NCI-H345 treated with DMSO at 0.1 percent for 48 hours (cell line): ENCODE measurements around the gene CCDC88A.
"Not testable (repeated sequence)": the region's sequence is repeated elsewhere in the genome, so short reads cannot be mapped to it uniquely, and the experiment has no call there.

Experiments
- DNase-seq: peaks from one replicate; lab custom pipeline; 2025; ENCODE audit not compliant: unreplicated experiment; lab: John Stamatoyannopoulos, UW

The CCDC88A gene

DNA sequence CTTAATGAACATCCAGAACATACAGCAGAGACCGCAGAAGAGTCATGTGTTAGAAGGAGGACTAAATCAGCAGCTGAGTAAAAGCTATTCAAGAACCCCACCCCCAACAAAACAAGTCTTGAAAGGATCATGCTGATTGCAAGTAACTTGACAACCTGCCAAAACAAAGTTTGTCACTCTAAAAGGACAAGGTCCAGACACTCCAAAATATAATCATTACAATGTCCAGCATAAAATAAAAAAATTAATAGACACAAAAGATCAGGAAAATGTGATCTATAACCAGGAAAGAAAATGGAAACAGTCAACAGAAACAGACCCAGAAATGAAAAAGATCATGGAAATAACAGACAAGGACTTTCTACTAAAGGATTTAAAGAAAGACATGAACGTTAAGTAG, 28.5 kb downstream of the CCDC88A start:
- DNase-seq, result no peak

DNA sequence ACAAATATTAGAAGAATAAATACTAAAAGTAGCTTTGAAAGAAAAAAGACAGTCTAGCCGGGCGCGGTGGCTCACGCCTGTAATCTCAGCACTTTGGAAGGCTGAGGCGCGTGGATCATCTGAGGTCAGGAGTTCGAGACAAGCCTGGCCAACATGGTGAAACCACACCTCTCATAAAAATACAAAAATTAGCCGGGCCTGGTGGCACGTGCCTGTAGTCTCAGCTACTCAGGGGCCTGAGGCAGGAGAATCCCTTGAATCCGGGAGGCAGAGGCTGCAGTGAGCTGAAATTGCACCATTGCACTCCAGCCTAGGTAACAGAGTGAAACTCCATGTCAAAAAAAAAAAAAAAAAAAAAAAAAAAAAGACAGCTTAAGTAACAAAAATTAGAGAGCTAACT, 34.1 kb downstream of the CCDC88A start:
- DNase-seq, result not testable (repeated sequence)

DNA sequence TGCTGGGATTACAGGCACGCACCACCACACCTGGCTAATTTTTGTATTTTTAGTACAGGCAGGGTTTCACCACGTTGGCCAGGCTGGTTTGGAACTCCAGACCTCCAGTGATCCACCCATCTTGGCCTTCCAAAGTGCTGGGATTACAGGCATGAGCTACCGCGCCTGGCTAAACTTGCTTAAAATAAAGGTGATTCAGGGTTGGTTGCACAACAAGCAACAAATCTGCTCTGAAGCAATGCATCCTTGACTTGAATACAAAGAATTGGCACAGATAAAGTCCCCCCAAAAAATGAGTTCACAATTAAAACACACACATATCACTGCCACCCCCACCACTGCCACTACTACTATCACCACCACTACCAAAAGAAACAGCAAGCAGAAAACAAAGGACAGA, 34.9 kb downstream of the CCDC88A start:
- DNase-seq, result no peak

DNA sequence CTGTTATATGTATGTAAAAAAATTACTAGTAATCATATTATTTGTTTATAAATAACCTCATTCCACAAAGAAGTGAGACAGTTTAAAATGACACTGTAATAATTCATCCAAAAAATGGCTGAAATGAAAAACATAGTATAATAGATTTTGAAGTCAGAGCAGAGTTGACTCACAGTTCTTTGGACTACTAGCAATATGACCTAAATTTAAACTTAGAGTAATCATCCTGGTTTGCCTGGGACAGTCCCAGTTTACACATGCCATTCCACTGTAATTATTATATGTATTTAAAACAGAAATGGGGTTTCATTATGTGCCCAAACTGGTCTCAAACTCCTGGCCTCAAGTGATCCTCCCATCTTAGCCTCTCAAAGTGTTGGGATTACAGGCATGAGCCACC, 48.3 kb downstream of the CCDC88A start:
- DNase-seq, result no peak

DNA sequence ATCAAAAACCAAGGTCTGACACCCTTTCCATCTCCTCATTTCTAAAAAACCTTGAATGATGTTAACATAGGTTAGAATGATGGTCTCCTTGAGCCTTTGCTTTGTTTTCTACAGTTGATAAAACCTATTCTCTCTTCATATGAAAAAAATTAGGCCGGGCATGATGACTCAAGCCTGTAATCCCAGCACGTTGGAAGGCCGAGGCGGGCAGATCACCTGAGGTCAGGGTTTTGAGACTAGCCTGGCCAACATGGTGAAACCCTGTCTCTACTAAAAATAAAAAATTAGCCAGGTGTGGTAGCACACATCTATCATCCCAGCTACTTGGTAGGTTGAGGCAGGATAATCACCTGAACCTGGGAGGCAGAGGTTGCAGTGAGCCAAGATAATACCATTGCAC, 49.4 kb downstream of the CCDC88A start:
- DNase-seq, result no peak

DNA sequence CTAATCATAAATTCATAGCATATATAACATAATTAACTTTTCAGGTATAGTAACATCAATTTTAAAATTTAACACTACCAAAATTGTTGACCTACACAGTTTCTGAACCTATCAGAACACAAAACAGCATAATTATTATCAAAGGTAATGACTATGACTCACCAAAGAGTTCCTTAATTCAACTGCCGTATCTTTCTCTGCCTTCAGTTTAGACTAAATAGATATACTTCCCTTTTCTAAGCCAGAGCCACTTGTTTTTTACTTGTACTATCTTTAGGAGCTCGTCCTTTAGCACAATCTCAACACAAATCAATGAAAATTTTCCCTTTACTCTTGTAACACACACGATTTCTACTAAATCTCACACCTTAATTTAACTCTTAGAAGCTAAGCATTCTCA, 54.4 kb downstream of the CCDC88A start:
- no peak for DNase-seq

DNA sequence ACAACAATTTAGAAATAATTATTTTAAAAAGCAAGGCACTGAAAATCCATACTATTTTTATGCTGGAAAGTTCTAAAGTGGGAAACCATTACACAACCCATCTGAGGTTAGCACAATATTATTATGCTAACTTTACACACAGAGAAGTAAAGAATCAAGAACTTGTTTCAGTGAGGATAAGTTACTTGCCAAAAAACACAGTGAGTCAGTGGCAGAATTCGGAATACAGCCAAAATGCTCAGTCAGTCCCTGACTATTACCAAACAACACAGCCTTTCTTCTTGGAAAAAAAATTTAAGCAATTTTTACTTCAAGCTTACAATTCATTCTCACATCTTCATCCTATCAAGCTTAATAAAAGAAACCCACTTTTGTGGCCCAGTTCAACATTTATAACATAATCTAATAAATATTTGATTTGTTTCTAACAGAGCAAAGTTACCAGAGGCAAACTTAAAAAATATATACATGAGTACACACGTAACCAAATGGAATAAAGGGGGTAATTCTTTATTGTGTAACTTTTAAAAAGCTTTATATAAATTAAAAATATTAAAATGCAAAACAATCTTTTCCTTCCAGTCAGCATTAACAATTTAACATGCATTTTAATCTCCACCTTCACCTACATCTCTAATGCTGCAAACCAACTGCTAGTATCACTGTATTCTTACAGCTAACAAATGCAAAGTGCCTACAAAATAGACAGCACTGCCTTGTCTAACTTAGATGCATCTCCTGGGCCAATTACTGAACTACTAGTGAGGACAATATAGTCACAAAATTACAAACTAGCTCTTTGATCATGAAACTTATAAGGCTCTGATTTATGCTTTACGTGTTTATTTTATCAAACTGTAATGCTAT, 55.2 kb downstream of the CCDC88A start:
- no peak for DNase-seq

DNA sequence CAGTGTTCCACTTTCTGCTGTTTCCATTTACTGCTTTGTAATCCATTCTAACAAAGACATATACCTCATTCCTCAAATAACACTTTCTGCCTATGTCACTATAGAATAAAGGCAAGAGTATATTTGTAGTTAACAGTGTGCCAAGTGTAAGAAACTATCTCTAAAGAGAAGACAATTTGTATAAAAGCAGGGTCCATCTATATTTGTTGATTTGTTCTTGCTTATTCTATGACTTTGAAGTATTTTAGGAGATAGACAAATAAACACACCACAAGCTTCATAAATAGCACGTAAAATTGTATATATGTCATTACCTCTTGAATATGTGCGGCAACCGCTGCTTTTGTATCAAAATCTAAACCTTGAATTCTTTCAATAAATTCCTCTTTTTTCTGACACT, 56.0 kb downstream of the CCDC88A start:
- no peak for DNase-seq

DNA sequence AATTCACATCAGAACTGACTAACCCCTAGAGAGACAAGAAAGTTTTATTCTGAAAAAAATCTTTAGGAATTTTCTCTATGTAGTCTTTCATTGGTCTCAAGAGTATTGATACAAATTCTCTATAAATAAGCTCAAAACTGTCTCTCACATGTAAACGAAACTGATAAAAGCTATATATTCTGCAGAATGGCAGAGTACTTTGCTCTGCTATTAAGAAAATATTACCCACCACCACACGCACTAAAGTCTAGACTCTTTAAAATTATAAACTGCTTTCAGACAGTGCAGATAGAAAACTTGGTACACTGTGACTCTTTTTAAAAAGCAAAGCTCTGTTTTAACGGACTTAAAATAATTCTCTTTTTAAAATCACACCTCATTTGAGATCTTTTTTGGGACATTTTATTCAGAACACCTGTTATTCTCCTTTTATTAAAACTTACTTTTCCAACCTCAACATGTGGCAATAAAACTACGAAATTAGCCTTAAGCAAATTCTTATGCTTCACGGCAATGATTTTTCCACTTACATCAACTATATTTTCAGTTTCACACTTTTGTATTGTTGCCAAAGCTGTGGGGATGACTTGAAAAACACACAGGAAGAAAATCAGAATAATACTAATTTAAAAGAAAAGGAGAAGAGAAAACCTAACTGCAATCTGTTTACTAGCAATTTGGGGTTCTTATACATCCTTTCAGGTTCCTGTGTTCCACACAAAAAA, 58.0 kb downstream of the CCDC88A start:
- no peak for DNase-seq

DNA sequence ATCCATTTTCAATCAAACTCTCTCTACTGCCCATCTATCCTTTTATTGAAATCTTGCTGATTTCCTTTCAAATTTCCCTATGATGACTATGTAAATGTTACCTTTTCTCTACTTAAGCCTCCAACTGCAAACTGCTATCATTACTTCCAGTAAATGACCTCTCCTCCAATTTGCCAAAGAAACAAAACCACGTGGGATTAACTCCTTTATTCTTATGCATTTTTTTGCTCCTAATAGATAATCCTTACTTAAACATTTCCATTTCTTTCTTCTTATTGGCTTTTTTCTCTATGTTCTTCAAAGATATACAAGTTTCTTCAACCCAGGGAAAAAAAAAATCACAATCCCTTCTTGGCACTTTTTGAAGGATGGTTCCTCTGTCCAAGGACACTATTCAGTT, 61.2 kb downstream of the CCDC88A start:
- no peak for DNase-seq

DNA sequence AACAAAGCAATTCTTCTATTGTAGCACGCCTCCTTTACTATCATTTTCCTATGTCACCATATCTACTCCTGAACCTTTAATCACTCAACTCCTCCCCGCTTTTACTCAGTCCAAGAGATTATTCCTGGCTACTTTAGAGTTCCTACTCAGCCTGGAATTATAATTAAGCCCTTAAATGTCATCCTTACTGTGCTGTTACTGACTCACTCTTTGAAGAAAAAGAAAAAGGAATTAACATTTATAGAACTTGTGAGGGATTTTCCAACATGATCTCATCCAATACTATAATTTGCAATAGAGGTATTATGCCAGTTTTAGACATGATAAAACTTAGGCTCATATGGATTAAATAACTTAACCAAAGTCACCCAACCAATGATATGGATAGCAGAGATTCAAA, 61.7 kb downstream of the CCDC88A start:
- no peak for DNase-seq

DNA sequence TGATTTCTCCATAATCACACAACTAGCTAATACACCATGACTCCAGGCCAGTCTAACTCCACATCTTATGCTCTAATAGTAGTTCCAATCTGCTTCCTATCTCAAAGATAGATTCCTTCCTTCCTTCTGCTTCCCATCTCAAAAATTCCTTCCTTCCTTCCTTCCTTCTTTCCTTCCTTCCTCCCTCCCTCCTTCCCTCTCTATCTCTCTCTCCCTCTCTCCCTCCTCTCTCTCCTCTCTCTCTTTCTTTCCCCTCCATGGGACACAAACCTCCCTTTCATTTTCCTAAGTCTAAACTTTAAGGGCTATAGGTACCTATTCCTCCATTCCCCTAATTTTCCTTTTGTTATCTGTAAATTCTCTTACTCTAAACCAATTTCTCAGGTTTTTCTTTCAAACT, 62.5 kb downstream of the CCDC88A start:
- no peak for DNase-seq

DNA sequence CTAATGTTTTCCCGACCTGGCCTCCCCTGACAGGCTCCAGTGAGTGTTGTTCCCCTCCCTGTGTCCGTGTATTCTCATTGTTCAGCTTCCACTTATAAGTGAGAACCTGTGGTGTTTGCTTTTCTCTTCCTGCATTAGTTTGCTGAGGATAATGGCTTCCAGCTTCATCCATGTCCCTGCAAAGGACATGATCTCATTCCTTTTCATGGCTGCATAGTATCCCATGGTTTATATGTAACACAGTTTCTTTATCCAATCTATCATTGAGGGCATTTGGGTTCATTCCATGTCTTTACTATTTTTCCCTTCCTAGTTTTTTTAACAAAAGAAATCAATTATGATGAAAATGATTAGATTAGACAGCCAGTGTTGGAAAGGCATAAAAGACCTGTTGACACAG, 63.5 kb downstream of the CCDC88A start:
- DNase-seq, result not testable (repeated sequence)

DNA sequence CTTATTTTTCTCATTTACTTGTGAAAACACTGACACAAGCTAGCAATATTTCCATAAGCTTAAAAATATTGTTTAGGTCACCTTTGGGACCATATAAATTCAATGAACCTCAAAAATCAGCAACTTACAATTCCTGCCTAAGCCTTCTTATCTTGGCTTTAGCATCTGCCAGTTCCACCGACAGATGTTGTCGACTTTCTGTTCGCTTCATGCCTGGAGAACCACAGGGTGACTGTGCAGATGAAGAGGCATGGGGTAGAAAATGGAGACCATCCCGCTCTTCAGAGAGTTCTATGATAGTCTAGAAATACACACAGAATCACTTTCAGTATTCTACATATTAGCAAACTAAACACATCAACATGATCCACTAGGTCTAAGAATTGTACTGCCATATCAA, 64.2 kb downstream of the CCDC88A start:
- DNase-seq, result no peak

DNA sequence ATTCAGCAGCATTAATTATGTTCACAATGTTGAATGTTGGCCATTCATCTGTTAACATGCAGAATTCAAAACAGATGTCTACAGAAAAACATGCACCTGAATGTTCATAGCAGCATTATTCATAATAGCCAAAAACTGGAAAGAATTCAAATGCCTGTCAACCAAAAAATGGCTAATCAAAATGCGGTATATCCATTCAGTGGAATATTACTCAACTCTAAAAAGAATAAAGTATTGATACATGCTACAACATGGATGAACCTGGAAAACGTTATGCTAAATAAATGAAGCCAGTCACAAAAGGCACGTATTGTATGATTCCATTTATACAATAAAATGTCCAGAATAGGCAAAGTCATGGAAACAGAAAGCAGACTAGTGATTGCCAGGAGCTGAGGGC, 68.0 kb downstream of the CCDC88A start:
- DNase-seq, result no peak

DNA sequence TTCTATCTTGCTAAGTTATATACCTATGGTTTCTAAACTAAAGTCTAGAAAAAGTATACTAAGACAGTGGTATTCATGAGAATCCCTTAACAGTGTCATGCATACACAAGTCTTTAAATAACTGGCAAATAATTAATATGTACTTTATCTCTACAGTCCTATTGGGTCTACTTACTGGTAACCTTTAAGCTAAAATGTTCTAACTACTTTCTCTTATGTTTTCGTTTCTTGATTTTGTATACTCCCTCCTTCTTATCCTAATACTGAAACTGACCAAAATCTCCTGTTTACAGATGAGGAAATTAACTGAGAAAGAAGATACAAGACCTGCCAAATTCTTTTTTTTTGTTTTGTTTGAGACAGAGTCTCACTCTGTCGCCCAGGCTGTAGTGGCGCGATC, 74.6 kb downstream of the CCDC88A start:
- DNase-seq, result no peak

DNA sequence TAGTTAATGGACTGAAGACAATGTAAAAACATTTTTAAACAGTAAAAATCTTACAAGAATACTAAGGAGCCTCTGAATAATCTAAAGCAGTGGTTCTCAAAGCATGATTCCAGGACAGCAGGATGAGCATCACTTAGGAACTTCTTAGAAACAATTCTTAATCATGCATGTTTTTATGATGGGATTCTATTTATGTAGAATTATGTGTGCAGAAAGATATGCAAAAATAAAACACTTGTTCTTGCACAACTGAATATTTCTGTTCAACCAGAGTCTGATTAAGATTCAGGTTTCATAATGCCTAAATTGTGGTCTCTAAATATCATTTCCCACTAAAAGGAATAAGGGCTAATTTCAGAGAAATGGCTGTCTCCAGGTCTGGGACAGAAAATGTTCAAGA, 81.4 kb downstream of the CCDC88A start:
- DNase-seq, result no peak

DNA sequence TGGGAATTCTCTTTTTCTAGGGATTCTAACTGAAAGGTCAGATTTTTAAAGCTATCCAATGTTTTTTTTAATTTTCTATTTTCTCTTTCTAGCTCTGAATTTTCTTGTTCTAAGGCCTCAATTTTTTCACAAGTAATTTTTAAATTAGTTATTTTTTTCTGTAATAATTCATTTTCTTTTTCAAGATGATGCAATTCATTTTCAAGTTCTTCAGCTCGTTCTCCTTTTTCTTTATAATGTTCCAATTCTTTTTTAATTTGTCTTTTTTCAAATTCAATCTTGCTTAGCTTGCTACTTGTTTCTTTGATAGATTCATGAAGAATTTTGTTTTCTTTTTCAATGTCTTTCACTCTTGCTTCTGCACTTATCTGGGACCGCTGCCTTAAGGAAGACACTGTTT, 84.9 kb downstream of the CCDC88A start:
- DNase-seq, result no peak

DNA sequence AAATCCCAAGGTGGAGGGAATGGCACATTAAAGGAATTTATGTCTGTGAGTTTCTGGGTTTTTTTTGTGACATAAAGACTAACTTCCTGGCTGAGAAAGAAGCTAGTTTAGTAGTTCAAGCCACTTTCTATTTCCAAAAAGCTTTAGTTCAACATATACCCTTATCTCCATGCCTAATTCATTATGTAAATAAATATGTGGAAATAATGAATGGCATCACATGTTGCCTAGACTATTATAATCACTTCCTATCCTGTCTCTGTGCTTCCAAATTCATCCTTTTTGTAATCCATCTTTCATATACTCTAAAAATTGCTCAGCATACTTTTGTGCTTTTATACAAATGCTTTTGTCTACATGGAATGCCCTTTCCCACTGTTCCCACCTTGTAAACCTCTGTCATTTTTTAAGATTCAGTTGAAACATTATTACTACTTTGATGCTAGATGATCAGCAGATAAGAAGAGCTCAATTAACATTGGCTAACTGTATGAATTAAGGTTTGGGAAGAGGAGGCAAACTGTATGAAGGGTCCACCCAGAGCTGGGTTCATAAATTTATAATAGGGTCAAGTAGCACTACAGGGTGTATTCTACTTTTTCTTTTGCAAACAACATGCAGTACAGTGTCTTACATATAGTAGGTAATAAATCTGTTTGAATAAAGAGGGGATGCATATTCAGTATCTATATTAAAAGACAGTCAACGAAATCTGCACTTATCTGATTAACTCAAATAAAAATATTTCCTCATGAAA, 88.9 kb downstream of the CCDC88A start:
- DNase-seq, result no peak

DNA sequence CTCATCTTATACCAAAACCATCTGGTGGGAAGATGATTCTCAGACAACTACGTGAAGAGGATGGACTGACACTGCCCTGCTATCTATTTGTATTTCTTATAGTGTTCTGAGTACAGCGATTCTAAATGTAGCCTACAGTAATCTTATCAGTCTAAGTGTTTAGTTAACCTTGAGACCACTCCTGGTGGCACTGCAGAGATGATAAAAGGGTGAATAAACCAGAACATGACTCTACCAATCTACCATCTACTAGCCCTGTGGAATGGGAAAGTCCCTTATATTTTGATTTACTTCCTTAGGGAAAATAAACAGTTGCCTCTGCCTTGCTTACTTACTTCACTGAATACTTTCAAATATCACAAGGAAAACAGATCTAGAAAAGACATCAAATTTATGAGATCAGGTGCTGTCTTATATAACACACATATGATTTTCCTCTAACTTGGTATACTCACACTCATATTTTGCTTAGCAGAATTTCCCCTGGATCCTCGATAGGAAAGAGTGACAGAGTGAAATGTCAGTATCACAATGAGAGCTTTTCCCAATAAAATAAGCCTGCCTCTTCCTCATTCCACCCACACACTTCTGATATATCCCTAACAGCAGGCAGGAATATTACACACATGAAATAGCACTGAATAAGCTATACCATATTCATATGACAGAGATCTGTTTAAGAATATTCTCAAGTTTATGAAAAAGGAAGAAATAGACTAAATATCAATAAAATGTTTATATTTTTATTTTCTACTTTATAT, 92.0 kb downstream of the CCDC88A start:
- DNase-seq, result no peak

DNA sequence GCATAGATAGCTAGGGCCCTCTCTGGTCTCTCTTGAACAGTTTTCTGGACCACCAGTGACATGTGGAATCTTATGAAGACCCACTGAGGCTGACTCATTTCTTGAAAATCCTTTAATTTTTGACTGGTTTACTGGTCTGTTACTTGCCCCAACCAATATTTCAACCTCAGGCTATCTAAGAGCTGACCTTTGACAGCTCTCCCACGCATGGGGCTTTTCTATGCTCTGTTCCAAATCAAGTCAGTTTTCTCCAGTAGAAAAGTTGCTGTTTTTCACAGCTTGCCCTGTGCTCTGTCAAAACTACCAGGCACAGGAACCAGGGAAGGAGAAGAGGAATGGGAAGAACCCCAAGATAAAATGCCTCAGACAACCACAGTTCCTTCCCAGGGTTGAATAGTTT, 104.7 kb downstream of the CCDC88A start:
- no peak for DNase-seq
